AG08395 (cell line): ENCODE results near the gene JAM3.

Source experiments
- DNase-seq: peaks from one replicate; pipeline ENCODE4 v3.0.0; 2012; ENCODE audit warnings: mixed read lengths, low spot score

Gene JAM3

DNA sequence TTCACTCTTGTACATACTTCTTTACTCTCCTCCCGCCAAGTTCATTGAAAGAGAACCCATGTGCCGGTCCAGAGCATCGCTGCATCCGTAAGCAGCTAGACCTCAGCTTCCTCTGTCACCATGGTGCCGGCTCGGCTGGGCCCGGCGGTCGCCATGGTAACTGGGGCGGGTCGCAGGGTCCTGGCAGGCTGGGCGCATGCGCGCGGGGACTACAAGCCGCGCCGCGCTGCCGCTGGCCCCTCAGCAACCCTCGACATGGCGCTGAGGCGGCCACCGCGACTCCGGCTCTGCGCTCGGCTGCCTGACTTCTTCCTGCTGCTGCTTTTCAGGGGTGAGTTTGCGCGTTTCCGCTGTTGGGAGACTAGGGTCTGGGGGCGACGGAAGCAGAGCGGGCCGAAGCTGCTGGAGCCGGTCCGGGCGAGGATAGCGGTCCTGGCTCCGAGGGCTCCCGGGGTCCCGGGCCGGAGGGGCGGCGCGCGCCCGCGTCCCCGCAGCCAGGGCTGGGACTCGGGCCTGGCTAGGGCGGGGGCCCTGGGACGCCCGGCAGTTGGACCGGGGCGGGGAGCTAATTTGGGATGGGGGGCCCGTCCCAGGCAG is at the start of gene JAM3:
Gene JAM3, plus strand, starts transcription at position 244 of the 597 bp plus-strand sequence. Its CDS starts 12 bp downstream, at position 256.
- DNase-seq = peak; percentile 100

DNA sequence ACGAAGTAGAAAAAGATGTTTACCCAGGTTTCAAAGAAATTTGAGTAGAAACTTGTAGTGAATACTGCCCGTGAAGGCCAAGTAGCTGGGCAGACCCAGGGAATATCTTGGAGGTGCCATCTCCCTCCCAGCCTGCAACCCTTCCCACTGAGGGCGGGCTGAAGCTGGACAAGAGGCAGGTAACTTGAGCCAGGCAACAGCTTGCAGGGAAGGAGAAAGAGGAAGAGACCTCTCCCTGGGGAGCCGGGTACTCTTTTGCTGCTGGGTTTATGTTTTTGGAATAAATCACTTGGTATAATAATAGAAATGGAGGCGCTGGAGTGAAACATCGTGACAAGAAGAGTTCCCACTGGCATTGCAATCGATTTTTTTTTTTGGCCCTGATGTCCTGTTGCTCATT is 49.4 kb upstream of the JAM3 start:
- DNase-seq = no peak

- DNase-seq = no peak
Measured at GRCh38 chr11:134020598-134020997, 48.3 kb upstream of the JAM3 start.

GRCh38 chr11:134021326-134021725 is 47.5 kb upstream of the JAM3 start:
- DNase-seq = no peak

DNA sequence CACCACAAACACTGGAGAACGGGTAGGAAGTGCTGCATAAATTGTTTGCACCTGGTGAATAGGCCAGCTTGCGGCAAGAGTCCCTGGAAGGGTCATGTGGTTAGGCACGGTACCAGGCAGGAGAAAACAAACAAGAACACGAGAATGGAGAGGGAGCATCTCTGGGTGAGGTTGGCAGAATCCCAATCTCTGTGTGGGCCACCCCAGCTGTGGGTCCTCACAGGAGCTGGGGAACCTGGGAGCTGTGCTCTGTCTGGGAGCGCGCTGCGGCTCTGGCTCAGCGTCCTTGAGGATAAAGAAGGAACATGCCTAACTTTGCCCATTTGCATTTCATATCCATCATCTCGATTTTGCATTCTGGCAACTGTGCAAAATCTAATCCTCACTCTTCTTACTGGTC is 46.1 kb upstream of the JAM3 start:
- no peak for DNase-seq

GRCh38 chr11:134024420-134025081 is 44.3 kb upstream of the JAM3 start:
- DNase-seq = peak; percentile 76

- no peak for DNase-seq
Measured at GRCh38 chr11:134025082-134025429, 43.8 kb upstream of the JAM3 start.

DNA sequence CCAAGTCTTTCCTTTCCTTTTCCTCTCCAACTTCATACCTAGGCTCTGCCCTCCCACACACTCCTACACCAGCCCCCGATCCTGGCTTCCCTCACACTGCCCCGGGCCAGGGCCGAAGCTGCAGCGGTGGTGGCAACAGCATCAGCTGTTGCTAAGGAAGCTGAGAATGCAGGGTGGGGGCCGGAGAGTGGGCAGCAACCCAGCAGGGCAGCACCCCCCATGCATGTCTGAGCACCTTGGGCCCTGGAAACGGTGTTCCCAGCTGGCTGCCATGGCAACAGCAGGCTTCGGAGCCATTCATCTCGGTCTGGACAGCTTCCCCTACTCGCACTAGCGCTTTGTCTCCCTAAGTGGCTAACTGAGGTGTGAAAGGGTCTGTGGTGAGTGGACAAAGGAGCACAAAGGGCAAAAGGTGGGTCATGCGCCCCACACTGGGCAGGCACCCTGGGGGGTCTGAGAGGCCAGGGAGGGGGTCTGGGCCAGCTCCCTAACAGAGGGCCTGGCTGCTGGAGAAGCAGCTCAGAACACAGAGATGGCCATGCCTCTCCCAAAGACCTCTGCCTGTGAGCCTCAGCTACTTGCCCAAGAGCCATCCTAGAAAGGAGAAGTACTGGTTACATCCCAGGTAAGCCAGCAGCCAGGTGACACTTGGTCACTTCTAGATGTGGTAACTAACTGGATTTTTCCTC is 42.1 kb upstream of the JAM3 start:
- DNase-seq = no peak

DNA sequence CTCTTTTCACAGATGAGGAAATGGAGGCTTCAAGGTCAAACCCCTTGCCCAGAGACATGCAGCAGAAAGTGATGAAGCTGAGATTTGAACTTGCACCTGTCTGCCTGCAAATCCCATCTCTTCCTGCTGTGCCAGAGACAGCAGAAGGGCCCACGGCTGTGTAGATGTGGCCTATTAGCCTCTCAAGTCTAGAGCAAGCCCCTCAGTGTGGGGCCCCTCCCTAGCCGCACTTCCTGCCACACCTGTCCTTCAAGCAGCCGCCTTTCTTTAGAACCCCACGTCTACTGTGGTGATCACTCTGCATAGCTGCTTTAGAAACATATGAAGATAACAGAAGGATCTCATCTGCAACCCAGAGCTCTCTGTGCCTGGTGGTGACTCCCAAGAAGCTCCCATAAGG is 41.2 kb upstream of the JAM3 start:
- DNase-seq = no peak

DNA sequence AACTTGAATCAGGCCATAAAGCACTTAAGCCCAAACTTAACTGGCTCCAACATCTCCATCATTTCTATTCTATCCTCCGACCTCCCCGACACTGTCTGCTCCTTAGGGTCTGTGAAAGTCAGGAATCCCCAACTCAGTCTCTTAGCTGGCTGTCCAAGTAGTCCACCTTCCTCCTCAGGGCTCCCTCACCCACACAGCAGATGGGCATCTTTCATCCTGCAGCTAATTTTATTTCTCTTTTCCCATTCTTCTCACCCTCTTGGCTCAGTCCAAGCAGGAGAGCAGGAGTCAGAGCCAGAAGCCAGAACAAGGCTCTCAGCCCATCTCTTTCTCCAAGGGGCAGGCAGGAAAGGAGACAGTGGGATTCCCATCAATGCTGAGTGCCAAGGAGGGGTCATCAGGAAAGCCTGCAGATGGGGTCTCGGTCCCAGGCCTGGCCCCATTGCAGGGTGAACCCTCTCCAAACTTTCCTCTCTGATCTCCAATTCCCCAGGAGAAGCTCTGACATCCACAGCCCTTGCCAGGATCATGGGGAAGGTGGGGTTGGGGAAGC is 40.4 kb upstream of the JAM3 start:
- DNase-seq = no peak

GRCh38 chr11:134030853-134031252 is 38.0 kb upstream of the JAM3 start:
- no peak for DNase-seq

DNA sequence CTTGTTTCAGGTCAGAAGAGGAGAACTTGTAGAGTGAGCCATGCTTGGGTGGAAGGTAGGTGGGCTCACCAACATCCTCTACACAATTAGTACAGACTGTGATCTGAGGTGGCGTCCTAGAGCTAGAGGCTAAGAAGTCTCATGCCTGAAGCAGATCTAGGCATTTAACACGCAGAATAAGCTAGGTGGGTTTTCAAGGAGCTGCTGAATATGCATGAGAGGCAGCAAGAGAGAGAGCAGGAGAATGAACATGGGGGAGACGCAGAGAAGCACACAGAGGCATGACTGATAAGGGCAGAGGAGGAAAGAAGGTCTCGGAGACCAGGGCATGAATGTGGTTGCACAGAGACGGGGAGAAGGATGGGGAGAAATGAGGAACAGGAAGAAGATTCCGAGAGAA is 36.8 kb upstream of the JAM3 start:
- DNase-seq = no peak

- DNase-seq = peak; percentile 35
Measured at GRCh38 chr11:134032501-134033091, 36.3 kb upstream of the JAM3 start.

GRCh38 chr11:134033276-134033675 is 35.6 kb upstream of the JAM3 start:
- DNase-seq = no peak

DNA sequence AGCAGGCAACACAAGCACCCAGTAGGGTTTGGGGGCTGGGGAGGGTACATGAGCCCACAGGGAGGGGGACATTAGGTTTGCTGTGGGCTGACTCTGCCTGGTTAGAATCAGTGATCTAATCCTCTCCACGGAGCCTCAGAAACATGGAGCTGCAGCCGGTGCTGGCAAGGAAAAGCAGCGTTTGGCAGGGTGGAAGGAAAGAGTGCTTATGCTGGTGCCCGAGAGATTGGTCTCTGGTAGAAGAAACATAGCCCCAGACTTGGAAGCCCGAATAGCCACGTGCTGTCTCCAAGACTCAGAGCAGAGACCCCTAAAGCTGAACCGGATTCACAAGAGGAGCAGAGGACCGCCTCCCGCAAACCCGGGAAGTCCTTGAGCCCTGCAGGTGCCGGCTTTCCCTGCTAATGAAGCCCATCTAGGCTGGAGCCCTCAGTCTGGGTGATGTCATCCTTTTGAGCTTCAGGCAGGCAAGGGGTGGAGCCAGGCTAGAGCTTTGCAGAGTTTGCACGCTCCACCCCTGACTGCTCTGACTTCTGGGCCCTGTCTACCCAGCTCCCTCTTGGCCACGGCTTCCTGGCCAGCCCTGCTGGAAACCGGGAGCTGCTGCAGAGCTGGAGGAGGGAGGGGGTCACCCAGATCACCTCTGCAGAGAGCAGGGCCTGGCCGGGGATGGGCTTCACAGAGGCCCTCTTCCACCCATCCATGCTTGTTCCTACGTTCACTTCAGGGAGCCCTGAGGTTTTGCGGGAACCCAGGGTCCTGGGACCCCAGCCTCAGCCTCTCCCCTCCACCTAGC is 35.0 kb upstream of the JAM3 start:
- peak; percentile 94 for DNase-seq

GRCh38 chr11:134034496-134035381 is 34.1 kb upstream of the JAM3 start:
- DNase-seq = peak; percentile 30

DNA sequence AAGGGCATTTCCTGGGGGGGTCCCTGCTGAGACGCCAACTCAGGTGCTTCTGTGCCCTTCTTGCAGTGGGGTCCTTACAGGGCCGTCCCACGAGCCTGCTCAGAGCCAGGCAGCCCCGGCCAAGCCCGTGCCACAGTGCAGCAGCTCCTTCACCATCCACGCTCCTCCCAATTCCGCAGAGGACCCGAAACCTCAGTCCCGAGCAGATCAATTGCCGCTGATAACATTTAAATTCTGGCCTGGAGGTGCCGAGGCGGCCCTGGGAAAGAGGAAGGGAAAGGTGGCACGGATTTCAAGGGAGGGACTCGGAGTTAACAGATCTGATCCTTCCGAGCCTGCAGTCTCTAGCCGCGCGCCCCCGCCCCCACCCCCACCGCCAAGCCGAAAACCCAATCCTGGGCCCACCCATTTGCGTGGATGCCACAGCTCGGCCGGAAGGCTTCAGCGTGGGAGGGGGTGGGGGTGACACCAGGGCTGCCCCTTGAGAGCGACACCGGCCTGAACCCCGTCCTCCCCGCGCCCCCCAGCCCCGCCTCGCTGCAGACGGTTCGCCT is 32.3 kb upstream of the JAM3 start:
- no peak for DNase-seq

- peak; percentile 54 for DNase-seq
Measured at GRCh38 chr11:134037046-134037908, 31.6 kb upstream of the JAM3 start.

GRCh38 chr11:134038897-134039470 is 29.9 kb upstream of the JAM3 start:
- DNase-seq = no peak
